Hindlimb muscle (tissue), 1 donor: Measurements from ENCODE around the gene ILK. TPM values are rescaled to one million over a fixed set of nuclear protein-coding genes. Genes with fewer than 3 reads are reported as not detected.
A peak's percentile ranks its signal among the peaks of the same experiment; 100 is the strongest.

Experiments
- DNase-seq: peaks from one replicate; pipeline ENCODE4 v3.0.0-alpha.2; 2013
- polyA plus RNA-seq: library from polyadenylated mRNA; unstranded; fragments of 120-200 nt; gene quantifications from one replicate; pipeline ENCODE4 v1.2.1, GENCODE V29; 2013; ENCODE audit not compliant: insufficient read length

The ILK gene
- polyA plus RNA-seq, 1 donor = 154 TPM

DNA sequence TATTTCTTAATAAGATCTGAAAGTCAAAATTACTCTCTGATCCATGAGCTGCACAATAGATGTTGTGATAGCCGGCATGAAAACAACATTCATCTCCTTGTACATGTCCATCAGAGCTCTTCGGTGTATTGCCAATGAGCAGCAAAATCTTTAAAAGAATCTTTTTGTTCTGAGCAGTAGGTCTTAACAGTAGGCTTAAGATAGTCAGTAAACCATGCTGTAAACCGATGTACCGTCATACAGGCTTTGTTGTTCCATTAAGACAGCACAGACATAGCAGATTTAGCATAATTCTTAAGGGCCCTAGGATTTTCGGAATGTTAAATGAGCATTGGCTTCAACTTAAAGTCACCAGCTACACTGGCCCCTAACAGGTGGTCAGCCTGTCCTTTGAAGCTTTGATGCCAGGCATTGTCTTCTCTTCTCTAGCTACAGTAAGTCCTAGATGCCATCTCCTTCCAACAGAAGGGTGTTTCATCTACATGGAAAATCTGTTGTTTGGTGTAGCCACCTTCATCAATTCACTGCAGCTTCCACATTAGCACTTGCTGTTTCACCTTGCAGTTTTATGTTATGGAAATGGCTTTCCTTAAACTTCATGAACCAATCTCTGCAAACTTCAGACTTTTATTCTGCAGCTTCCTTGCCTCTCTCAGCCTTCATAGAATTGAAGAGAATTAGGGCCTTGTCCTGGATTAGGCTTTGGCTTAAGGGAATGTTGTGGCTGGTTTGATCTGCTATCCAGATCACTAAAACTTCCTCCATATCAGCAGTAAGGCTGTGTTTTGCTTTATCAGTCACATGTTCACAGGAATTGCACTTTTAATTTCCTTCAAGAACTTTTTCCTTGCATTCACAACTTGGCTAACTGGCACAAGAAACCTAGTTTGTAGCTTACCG lies 28.5 kb upstream of the ILK start:
- DNase-seq = no peak

- no peak for DNase-seq
These were observed 26.9 kb upstream of the ILK start for GRCh38 chr11:6576471-6577373.

- no peak for DNase-seq
These were observed 25.4 kb upstream of the ILK start for GRCh38 chr11:6578134-6578533.

GRCh38 chr11:6579681-6580080 lies 23.9 kb upstream of the ILK start:
- no peak for DNase-seq

DNA sequence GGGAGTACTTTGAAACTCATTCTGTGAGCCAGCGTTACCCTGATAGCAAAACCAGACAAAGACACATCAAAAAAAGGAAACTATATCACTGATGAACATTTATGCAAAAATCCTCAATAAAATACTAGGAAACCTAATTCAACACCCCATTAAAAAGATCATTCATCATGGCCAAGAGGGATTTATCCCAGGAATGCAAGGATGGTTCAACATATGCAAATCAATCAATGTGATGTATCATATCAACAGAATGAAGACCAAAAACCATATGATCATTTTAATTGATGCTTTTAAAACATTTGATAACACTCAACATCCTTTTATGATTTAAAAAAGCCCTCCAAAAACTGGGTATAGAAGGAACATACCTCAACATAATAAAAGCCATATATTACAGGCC lies 20.0 kb upstream of the ILK start:
- DNase-seq = no peak

DNA sequence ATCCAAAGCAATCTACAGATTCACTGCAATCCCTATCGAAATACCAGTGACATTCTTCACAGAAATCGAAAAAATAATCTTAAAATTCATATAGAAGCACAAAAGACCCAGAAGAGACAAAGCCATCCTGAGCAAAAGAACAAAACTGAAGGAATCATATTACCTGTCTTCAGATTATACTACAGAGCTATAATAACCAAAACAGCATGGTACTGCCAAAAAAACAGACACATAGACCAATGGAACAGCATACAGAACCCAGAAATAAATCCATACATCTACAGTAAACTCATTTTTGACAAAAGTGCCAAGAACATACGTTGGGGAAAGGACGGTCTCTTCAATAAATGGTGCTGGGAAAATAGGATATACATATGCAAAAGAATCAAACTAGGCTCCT lies 19.0 kb upstream of the ILK start:
- DNase-seq = no peak

- DNase-seq = no peak
These were observed 16.9 kb upstream of the ILK start for GRCh38 chr11:6586434-6587359.

DNA sequence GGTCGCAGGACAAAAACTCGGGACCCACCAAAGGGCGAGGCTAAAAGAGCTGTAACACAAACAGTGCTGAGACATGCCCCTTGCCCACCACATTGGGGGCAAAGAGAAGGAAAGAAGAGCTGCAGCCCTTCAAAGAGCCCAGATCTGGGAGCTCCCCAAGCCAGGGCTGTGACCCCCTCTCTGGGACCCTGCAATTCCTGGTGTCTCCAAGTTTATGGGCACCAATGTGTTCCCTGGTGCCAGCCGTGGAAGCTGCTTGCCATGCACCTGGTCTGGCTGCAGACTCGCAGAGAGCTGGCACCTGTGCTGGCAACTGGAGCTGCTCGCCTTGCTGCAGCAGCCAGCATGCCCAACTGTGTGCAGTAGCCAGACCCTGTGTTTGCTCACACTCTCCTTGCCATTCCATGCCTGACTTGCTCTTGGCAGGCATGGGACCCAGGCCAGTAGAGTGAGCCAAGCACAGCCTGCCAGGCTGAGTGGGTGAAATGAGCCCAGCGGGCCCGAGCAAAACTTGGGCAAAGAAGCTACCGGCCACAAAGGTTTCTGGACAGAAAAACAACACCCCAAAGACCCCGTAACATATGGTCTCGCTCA lies 16.1 kb upstream of the ILK start:
- DNase-seq = no peak

DNA sequence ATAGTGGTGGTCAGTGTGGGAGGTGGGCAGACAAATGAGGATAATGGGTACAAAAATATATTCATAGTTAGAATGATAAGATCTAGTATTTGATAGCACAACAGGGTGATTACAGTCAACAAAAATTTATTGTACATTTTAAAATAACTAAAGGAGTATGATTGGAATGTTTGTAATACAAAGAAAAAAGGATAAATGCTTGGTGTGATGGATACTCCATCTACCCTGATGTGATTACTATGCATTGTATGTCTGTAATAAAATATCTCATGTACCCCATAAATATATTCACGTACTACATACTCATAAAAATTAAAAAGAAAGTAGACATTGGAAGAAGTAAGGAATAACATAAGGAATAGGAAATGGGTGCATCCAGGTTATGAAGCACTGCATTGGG lies 15.6 kb upstream of the ILK start:
- DNase-seq = no peak

- DNase-seq = no peak
These were observed 9.3 kb upstream of the ILK start for GRCh38 chr11:6594142-6594768.

- DNase-seq = no peak
These were observed 7.2 kb upstream of the ILK start for GRCh38 chr11:6596239-6596877.

DNA sequence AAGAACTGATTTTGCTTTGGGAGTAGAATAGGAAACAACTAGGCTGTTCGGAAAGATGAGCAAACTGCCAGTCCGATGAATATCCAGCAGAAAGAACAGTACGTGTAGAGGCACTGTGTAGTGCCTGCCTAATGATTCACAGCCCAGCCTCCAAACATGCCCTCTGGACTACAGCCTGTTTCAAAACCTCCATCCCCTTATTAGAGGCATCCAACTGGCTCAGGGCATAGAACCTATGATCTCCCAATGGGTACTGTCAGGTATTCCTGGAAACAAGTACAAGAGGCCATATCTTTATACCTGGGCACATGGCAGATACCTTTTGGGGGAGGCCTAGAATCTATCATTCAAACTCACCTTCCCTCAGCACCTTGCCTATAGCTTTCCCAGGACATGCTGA lies 5.0 kb upstream of the ILK start:
- no peak for DNase-seq

DNA sequence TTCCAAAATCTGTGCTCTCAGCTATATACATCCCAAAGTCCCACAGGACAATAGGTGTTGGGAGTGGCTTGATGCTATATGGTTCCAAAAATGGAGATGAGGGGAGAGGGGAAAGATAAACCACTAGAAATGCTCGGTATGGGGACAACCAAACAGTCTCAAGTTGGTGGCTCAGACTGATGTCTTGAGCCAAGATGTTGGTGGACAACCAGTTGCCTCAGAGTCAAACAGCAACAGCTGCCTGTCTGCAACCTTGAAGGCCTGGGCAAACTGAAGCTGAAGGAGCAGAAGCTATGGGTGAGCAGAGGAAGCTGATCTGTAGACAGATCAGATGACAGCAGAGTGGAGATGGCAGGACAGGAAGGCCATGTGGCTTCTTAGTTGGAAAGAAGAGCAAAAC lies 4.1 kb upstream of the ILK start:
- no peak for DNase-seq

GRCh38 chr11:6599881-6600390 lies 3.6 kb upstream of the ILK start:
- DNase-seq = no peak

- DNase-seq = no peak
These were observed 2.5 kb upstream of the ILK start for GRCh38 chr11:6601041-6601461.

DNA sequence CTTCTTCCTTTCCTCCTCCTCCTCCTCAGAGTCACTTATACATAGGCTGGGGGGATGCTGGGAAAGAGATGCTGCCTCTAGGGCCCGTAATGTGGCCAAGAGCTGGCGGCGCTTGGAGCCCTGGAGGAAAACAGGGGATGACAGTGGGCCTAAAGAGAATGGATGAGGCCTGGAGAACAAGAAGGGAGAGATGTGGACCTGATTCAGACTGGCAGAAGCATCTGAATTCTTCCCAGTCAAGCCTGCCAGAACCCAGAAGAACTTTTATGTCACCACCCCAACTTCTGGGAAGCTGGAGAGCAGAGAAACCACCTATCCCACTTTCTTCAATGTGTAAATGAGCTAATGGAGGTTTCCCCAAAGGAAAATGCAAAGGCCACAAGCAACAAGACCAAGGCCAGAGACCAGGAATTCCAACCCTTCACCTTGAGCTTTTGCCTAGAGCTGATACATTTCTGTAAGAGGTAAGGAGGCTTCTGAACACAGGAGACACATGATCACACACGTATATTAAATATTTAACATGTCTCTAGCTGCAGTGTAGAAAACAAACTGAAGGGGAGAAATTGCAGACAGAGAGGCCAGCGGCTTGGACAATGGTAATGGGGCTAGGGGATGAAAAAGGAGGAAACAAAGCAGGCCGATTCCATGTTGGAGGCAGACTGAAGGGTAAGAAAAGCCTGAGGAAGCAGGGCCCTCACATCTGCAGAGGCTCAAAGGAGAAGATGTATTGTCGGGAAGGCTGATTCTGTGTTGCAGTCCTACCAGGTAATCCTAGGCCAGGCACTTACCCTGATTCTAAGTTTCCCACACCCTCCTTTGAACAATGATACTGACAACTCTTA lies 1.3 kb upstream of the ILK start:
- no peak for DNase-seq

GRCh38 chr11:6604081-6604626 lies 580 bp downstream of the ILK start:
- peak; percentile 57 for DNase-seq

DNA sequence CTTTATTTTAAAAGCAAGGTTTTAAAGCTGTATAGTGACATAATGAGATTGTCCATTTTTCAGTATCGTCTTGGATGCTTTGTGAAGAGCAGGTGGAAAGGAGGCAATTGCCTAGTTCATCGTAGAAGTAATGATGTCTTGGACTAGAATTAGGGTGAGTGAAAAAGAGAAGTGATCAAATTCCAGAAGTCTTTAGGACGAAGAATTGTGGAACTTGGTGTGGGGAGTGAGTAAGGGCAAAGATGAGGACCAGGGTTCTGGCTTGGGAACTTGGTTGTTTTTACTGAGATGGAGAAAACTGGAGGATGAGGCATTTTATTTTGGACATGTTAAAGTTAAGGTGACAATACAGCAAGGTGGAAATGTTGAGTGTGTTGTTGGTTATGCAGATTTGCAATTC lies 1.2 kb downstream of the ILK start:
- DNase-seq = no peak

DNA sequence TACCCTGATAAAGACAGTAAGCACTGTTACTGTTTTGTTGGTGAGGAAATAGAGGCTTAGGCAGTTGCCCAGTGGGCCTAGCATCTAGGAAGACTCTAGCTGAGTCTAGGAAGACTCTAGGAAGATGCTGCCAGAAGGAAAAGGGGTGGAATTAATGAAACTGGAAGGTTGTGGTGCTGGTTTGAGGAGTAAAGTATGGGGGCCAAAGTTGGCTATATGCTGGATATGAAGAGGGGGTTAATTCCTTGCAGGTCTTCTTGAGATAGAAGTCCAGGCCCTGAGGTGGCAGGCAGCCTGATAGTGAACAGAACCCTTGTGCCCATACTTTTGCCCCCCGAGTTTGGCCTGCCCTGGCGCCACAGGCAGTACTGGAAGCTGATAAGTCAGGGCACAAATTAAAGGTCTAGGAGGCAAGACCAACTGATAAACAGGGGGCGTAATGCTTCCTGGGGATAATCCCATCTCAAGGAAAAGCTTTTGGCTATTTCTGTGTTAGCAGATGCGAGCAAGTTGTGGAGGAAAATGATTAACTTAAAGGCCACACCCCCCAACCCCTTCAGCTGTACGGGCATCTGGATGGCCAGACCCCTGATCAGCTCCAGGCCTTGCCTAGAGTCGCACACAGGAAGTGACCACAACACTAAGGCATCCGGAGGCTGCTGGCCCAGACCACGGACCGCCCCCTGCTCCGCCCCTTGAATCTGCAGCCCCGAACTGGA lies 3.1 kb downstream of the ILK start:
- DNase-seq = peak; percentile 94
